Measurements from ENCODE around the gene CACNA2D4. TPM values are rescaled to one million over a fixed set of nuclear protein-coding genes. Genes with fewer than 3 reads are reported as not detected.
"Not testable (repeated sequence)": the region's sequence is repeated elsewhere in the genome, so short reads cannot be mapped to it uniquely, and the experiment has no call there.

CACNA2D4 gene
- total RNA-seq, 1 donor from 2014 or later = not detected

GRCh38 chr12:1819050-1819449 lies 99.4 kb downstream of the CACNA2D4 start:
- no peaks in the 10 kb centered on the region for H3K9me3 ChIP-seq
- no peak overlapping the region for H3K4me3 ChIP-seq
- no peaks in the 10 kb centered on the region for H3K4me1 ChIP-seq
- no peaks in the 10 kb centered on the region for H3K36me3 ChIP-seq
- intact Hi-C loops (cut with DNase I) = no loop called here
- no peak for DNase-seq (ENCODE audit: low spot score in 2 of 2)
- no peak overlapping the region for H3K27ac ChIP-seq
- no peak for TF ChIP-seq CTCF (IDR thresholded peaks at IDR 0.05)
- H3K27me3 ChIP-seq = peaks cover 8% of the 10 kb centered on the region

DNA sequence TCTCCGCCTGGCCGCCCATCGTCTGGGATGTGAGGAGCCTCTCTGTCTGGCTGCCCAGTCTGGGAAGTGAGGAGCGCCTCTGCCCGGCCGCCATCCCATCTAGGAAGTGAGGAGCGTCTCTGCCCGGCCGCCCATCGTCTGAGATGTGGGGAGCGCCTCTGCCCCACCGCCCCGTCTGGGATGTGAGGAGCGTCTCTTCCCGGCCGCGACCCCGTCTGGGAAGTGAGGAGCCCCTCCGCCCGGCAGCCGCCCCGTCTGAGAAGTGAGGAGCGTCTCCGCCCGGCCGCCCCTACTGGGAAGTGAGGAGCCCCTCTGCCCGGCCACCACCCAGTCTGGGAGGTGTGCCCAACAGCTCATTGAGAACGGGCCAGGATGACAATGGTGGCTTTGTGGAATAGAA lies 100.5 kb downstream of the CACNA2D4 start:
- H3K4me3 ChIP-seq; DNase-seq (ENCODE audit: low spot score in 2 of 2); intact Hi-C loops (cut with DNase I): not testable (repeated sequence)

DNA sequence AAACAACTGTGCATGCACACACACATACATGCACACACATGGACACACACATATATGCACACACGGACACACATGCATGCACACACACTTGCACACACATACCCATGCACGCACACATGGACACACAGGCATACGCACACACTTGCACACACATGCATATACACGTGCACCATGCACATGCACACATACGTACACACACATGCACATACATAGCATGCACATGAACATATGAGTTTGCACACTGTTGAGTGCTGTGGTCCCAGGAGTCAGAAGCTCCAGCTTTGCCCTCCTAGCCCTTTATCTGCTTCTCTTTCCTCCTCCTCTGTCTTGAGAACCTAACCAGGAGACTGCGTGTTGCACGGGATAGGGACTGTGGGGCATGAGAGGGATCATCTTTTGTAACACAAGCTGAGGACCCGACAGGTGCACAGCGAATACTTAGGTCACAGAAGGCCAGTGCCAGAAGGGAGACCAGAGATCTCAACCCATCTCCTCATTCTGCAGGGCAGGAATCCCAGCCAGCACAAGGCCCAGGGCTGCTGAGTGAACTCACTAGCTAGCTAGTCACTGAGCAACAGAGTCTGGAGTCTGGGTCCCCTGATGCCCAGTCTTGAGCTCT lies 101.6 kb downstream of the CACNA2D4 start:
- Histone ChIP-seq H3K4me1 (no peaks in the 10 kb centered on the region), H3K4me3 (no peak overlapping the region), H3K27me3 (peaks cover 6% of the 10 kb centered on the region), H3K36me3 (no peaks in the 10 kb centered on the region), H3K9me3 (no peaks in the 10 kb centered on the region), H3K27ac (no peak overlapping the region)
- no peak for DNase-seq (ENCODE audit: low spot score in 2 of 2)
- intact Hi-C loops (cut with DNase I) = no loop called here
- TF ChIP-seq CTCF (IDR thresholded peaks at IDR 0.05) = no peak

More for the DNA sequence above, 100.5 kb downstream of the CACNA2D4 start:
- not testable (repeated sequence) for H3K36me3 ChIP-seq, H3K9me3 ChIP-seq, H3K27ac ChIP-seq, H3K27me3 ChIP-seq, H3K4me1 ChIP-seq

GRCh38 chr12:1815814-1816729 lies 102.4 kb downstream of the CACNA2D4 start:
- no peak for TF ChIP-seq CTCF (IDR thresholded peaks at IDR 0.05)
- intact Hi-C loops (cut with DNase I) = no loop called here

DNA sequence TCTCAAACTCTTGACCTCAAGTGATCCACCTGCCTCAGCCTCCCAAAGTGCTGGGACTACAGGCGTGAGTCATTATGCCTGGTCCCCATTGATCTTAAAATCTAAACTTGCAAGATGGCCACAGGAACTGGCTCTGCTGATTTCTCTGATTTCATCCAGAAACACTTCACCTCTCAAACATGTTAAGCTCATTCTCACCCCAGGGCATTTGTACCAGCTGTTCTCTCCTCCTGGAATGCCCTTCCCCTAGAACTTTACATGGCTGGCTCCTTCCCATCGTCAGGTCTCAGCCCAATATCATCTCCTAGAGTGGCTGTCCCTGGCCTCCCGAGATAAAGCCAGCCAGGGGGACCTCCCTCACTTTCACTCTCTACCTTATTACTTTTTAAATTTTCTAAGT lies 103.3 kb downstream of the CACNA2D4 start:
- no peaks in the 10 kb centered on the region for H3K36me3 ChIP-seq
- H3K27ac ChIP-seq = no peak overlapping the region
- no peak for TF ChIP-seq CTCF (IDR thresholded peaks at IDR 0.05)
- intact Hi-C loops (cut with DNase I) = no loop called here
- H3K4me1 ChIP-seq = no peaks in the 10 kb centered on the region
- no peaks in the 10 kb centered on the region for H3K9me3 ChIP-seq
- DNase-seq (ENCODE audit: low spot score in 2 of 2) = no peak
- no peaks in the 10 kb centered on the region for H3K27me3 ChIP-seq
- H3K4me3 ChIP-seq = no peak overlapping the region

More at GRCh38 chr12:1815814-1816729, 102.4 kb downstream of the CACNA2D4 start:
- no peak for DNase-seq (ENCODE audit: low spot score in 2 of 2)
- Histone ChIP-seq H3K36me3 (no peaks in the 10 kb centered on the region), H3K4me1 (no peaks in the 10 kb centered on the region), H3K27me3 (no peaks in the 10 kb centered on the region), H3K9me3 (no peaks in the 10 kb centered on the region), H3K4me3 (no peak overlapping the region), H3K27ac (no peak overlapping the region)

DNA sequence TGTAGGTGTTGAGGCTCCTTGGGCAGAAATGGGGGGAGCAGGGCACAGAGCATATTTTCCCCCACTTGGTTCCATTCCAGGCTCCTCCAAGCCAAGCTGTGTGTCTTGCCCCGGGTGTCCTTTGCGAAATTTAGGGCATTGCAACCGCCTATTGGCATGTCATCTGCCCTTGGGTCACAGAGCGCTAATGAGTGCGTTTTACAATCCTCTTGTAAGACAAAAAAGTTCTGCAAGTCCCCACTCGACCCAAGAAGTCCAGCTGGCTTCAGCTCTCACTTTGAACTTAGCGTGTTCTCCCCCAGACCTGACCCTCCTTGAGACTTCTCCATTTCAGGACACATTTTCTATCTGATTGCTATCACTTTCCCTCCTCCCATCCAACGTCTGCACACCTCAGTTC lies 104.2 kb downstream of the CACNA2D4 start:
- Histone ChIP-seq H3K9me3 (no peaks in the 10 kb centered on the region), H3K4me3 (no peak overlapping the region), H3K4me1 (no peaks in the 10 kb centered on the region), H3K27ac (no peak overlapping the region), H3K36me3 (no peaks in the 10 kb centered on the region), H3K27me3 (no peaks in the 10 kb centered on the region)
- TF ChIP-seq CTCF (IDR thresholded peaks at IDR 0.05) = no peak
- no peak for DNase-seq (ENCODE audit: low spot score in 2 of 2)
- intact Hi-C loops (cut with DNase I) = no loop called here

Measured in ascending aorta (tissue), 2 donors.